Ramos (cell line): ENCODE data around the gene OSTM1.

Experiments used
- in situ Hi-C: fragments of 300-500 bp; cut with MboI; formaldehyde crosslinking; loops from one replicate; pipeline ENCODE4 v1.14.3; 2022; ENCODE audit warnings: low sequenced_read_pairs; ENCODE audit not compliant: unreplicated experiment

OSTM1 gene

GRCh38 chr6:108105571-108105970, 31.0 kb upstream of the OSTM1 start:
- in situ Hi-C loops, result no loop called here

DNA sequence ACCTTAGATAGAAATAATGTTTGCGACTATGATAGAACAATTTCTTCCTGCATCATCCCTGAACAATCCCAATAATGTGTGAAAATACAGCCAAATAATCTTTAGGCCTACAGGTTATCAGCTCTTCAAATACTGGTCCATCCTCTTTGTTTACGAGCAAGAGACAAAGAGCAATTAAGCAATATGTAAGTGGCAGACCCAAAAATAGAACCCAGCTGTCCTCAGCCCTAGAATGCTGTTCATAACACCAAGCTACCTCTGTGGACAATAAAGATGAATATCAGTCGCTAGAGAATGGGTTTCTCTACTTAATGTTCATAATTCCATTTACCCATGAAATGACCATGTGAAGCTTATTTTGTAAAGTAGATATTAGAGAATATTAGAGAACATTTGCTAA, 28.4 kb upstream of the OSTM1 start:
- in situ Hi-C loops, result no loop called here

DNA sequence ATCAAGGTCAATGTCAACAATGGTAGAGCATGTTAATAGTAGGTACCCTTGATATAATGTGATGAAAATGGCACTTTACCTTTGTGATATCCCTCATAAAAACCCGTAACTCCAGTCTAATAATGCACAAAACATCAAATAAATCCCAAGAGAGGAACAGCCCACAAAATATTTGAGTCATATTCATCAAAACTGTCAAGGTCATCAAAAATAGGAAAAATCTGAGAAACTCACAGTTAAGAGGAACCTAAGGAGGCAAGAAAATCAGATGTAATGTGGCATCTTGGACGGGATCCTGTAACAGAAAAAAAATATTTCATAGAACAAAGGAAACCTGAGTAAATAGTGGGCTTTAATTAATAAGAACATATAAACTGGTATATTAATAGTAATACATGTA, 25.5 kb upstream of the OSTM1 start:
- in situ Hi-C loops, result no loop called here

GRCh38 chr6:108097882-108098281, 23.3 kb upstream of the OSTM1 start:
- in situ Hi-C loops, result no loop called here

DNA sequence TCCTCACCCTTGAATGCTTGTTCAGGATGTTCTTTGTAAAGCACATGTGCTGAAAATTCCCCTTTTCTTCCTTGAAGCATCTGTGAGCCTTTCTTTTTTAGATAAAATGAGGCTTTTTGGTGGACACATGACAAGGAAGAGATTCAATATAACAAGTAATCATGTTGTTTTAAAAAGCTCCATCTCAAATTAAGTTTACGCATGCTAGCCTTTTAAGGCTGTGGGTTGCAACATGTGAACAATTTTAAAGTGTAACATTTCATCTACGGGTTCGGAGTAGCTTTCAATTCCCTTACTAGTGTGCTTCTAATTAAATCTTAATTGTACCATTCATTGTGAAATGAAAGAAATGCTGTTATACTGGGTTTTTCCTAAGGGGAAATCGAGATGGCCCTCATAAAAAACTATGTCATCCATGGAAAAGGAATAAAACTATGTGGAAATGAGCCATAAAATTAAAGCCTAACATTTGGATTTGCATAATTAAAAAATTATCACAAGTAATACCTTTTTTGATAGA, 19.3 kb upstream of the OSTM1 start:
- in situ Hi-C loops, result no loop called here

- in situ Hi-C loops, result no loop called here
Observed at GRCh38 chr6:108091288-108091687, 16.7 kb upstream of the OSTM1 start.

DNA sequence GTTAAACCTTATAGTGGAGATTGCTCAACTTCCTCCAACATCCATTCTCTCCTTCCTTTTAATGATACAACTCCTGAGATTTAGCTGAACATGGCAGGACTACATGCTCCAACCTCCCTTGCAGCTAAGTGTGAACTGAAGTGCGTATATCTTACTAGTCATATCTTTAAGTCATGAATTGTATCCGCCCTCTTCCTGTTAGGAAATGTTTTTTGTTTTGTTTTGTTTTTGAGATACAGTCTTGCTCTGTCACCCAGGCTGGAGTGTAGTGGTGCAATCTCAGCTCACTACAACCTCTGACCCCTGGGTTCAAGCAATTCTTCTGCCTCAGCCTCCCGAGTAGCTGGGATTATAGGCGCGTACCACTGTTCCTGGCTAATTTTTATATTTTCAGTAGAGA, 8.8 kb upstream of the OSTM1 start:
- in situ Hi-C loops, result no loop called here

DNA sequence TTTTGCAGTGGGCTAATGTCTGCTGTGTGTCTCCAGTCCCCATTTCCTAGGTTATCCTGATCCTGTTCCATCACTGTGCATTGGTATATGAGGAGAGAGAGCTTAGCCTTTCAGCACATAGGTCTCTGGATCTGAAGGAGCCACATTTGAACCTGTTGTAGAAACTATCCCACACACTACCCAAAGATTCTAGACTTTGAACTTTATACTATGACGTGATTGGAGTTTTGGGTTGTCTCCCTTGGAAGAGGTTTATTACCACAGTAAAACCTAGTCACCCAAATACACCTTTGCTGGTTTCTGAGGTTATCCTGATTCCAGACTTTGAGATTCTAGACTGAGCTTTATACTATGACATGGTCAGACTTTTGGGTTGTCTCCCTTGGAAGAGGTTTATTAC, 8.0 kb upstream of the OSTM1 start:
- in situ Hi-C loops, result no loop called here

- in situ Hi-C loops, result no loop called here
Observed at GRCh38 chr6:108080010-108080780, 5.7 kb upstream of the OSTM1 start.

DNA sequence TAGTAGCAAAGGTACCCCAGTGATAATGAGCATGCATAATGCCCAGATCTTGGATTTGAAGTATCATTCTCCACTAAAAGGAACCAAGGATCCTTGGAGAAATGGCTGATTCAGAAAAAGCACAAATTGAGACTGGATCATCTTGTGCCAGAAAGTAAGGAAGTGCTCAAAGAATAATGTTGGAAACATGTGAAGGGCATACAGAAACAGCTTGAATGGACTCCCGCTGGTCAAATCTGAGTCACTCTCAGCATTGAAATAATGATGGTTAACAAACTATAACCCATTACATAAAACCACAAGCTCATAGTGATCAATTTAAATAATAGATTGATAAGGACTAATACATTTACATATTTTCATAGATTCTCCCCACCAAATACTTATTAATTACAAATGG, 3.6 kb upstream of the OSTM1 start:
- in situ Hi-C loops, result no loop called here

DNA sequence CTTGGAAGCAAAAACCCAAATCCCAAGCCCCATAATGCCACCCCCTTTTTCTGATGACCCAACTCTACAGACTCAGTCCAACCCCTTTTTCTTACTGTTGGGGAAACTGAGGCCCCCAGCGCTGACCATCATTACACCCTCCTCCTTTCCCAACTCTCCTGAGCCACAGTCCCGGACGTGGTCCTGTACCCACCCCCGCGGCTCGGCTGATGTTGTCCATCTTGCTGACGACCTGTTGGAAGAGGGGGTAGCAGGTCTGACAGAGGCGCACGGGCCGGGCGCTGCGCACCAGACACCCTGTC, 533 bp downstream of the OSTM1 start:
- in situ Hi-C loops, result no loop called here

GRCh38 chr6:108071736-108072276, 2.7 kb downstream of the OSTM1 start:
- in situ Hi-C loops, result no loop called here

GRCh38 chr6:108068618-108069017, 5.9 kb downstream of the OSTM1 start:
- in situ Hi-C loops, result no loop called here

- in situ Hi-C loops, result no loop called here
Observed at GRCh38 chr6:108068182-108068581, 6.4 kb downstream of the OSTM1 start.

DNA sequence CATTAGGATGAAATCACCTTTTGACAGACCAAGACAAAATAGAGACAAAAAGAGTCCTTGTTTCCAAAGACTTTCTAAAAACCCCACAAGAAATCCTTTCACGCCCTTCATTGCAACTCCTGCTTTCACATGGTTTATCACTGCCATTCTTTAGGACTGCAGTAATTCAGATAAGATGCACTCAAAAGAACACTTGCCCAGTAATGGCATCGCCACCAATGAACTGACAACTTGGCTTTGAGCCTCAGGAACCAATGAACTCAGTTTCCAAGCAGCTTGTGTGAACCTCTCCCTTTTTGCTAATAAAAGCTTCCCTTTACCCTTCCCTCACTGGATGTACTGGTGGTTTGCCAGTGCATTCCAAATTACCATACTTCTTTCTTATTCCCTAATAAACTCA, 21.8 kb downstream of the OSTM1 start:
- in situ Hi-C loops, result no loop called here

DNA sequence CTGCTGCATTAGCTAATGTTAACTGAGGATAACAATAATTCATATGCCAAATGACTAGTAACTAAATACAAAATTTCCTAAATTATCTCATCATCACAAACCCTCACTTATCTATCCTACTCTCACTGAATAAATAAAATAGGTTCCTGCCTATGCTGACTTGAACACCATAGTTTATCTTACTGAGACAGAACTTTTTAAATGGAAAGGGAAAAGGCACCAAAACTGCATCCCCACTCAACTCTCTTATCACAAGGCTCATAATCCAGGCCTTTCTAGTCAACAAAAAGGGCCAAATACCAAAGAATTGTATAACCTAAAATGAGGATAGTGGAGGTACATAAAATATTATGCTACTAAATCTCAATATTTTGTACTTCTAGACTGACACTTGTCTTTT, 23.1 kb downstream of the OSTM1 start:
- in situ Hi-C loops, result no loop called here

GRCh38 chr6:108039681-108040080, 34.9 kb downstream of the OSTM1 start:
- in situ Hi-C loops, result loop anchor here (10.0 kb wide), 1 partner anchor 355 kb away; no protein-coding TSS in a partner anchor

GRCh38 chr6:108036884-108037283, 37.7 kb downstream of the OSTM1 start:
- in situ Hi-C loops, result no loop called here

DNA sequence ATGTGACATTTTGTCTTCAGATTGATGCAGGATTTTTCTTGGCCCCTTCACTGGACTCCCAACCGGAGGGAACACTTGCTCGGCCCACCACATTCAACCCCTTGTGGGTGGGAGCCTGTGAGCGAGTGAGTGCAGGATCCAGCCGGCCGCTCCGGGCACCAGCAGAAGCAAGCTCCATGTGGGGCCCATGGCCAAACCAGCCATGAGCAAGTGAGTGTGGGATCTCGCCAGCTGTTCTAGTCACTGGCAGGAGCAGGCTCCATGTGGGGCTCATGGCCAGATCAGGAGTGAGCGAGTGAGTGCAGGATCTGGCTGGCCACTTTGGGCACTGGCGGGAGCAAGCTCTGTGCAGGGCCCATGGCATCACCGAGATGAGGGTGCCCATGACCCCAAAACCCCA, 42.6 kb downstream of the OSTM1 start:
- in situ Hi-C loops, result no loop called here

- in situ Hi-C loops, result no loop called here
Observed at GRCh38 chr6:108030211-108030610, 44.3 kb downstream of the OSTM1 start.

GRCh38 chr6:108029226-108029921, 45.2 kb downstream of the OSTM1 start:
- in situ Hi-C loops, result no loop called here

- in situ Hi-C loops, result no loop called here
Observed at GRCh38 chr6:108027594-108027993, 46.9 kb downstream of the OSTM1 start.
